ENCODE measurements around the gene MAD1L1. TPM values are rescaled to one million over a fixed set of nuclear protein-coding genes. Genes with fewer than 3 reads are reported as not detected.

MAD1L1 gene
- polyA plus RNA-seq, 1 experiment, result 32.0 TPM

- no peak for DNase-seq (ENCODE audit: low read depth)
- CTCF ChIA-PET, result no interaction called here
- no peak overlapping the region for H3K4me3 ChIP-seq (ENCODE audit: low read depth, low read length)
These were observed 185.9 kb downstream of the MAD1L1 start for GRCh38 chr7:2046581-2047565.

GRCh38 chr7:2045559-2046405 is 187.0 kb downstream of the MAD1L1 start:
- DNase-seq (ENCODE audit: low read depth), result no peak
- CTCF ChIA-PET, result no interaction called here
- POLR2A ChIA-PET, result no interaction called here
- Histone ChIP-seq H3K4me3 (ENCODE audit: low read depth, low read length) (no peak overlapping the region), H3K36me3 (ENCODE audit: control insufficient read depth, insufficient read depth, low read length) (peaks cover 5% of the 10 kb centered on the region; the same call in 1 of the 2 replicates), H3K27me3 (ENCODE audit: control insufficient read depth, insufficient read depth, low read length) (no peaks in the 10 kb centered on the region)
- TF ChIP-seq CTCF (IDR thresholded peaks at IDR 0.05; ENCODE audit: insufficient read depth, low read depth, low read length), result no peak

More at GRCh38 chr7:2046581-2047565, 185.9 kb downstream of the MAD1L1 start:
- no peaks in the 10 kb centered on the region for H3K27me3 ChIP-seq (ENCODE audit: control insufficient read depth, insufficient read depth, low read length)
- POLR2A ChIA-PET, result no interaction called here
- TF ChIP-seq CTCF (IDR thresholded peaks at IDR 0.05; ENCODE audit: insufficient read depth, low read depth, low read length), result no peak
- H3K36me3 ChIP-seq (ENCODE audit: control insufficient read depth, insufficient read depth, low read length), result peaks cover 5% of the 10 kb centered on the region; the same call in 1 of the 2 replicates

GRCh38 chr7:2044883-2045471 is 187.8 kb downstream of the MAD1L1 start:
- ChIA-PET CTCF (no interaction called here), POLR2A (no interaction called here)
- H3K36me3 ChIP-seq (ENCODE audit: control insufficient read depth, insufficient read depth, low read length), result peaks cover 5% of the 10 kb centered on the region; the same call in 1 of the 2 replicates
- TF ChIP-seq CTCF (IDR thresholded peaks at IDR 0.05; ENCODE audit: insufficient read depth, low read depth, low read length), result no peak
- H3K4me3 ChIP-seq (ENCODE audit: low read depth, low read length), result no peak overlapping the region
- no peaks in the 10 kb centered on the region for H3K27me3 ChIP-seq (ENCODE audit: control insufficient read depth, insufficient read depth, low read length)
- no peak for DNase-seq (ENCODE audit: low read depth)

GRCh38 chr7:2044311-2044882 is 188.3 kb downstream of the MAD1L1 start:
- no peaks in the 10 kb centered on the region for H3K27me3 ChIP-seq (ENCODE audit: control insufficient read depth, insufficient read depth, low read length)
- CTCF ChIA-PET, result no interaction called here

More at GRCh38 chr7:2044311-2044882, 188.3 kb downstream of the MAD1L1 start:
- H3K36me3 ChIP-seq (ENCODE audit: control insufficient read depth, insufficient read depth, low read length), result peaks cover 5% of the 10 kb centered on the region; the same call in 1 of the 2 replicates
- POLR2A ChIA-PET, result no interaction called here
- DNase-seq (ENCODE audit: low read depth), result no peak
- no peak overlapping the region for H3K4me3 ChIP-seq (ENCODE audit: low read depth, low read length)
- no peak for TF ChIP-seq CTCF (IDR thresholded peaks at IDR 0.05; ENCODE audit: insufficient read depth, low read depth, low read length)
